GM18508 (cell line): ENCODE measurements around the gene FABP7.
"Not testable (repeated sequence)": the region's sequence is repeated elsewhere in the genome, so short reads cannot be mapped to it uniquely, and the experiment has no call there.

Experiments used
- ATAC-seq: cut with Tn5 transposase; IDR thresholded peaks from one replicate; pipeline ENCODE4 v1.9.1; 2021; ENCODE audit warnings: moderate number of reproducible peaks; ENCODE audit not compliant: insufficient read depth, unreplicated experiment

FABP7 gene

DNA sequence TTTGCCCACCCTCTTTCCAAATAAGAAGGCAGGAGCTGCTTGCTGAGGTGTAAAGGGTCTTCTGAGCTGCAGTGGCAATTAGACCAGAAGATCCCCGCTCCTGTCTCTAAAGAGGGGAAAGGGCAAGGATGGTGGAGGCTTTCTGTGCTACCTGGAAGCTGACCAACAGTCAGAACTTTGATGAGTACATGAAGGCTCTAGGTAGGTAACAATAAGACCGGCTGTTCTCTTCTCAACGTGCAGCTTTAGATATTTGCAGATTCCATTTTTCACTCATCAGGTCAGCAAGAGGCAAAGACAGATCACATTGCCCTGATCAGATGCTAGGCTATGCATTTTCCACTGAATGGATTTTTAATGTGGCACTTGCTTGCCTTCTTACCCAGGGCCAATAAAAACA, at the start of gene FABP7:
TSS of gene FABP7 (plus strand) at position 50 of the 400 bp plus-strand sequence. CDS start at position 129, 79 bp downstream.
- no peak for ATAC-seq

DNA sequence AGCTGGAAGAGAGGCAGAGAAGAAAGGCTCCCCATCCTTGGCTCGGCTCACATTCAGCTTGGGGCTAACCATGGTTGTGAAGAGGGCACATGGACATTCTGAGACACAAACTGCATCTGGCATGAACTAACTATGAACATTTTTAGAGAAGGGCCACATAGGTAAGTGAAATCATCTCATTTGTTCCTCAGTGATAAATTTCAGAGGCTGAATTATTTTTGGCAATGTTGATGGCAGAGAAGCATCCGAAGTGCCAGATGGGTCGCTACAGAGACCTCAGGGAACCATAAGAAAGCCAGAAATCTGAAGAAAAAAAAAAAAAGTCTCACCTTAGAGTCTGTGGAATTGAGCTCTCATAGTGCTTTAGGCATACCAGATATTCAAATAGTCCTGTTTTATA, 49.2 kb upstream of the FABP7 start:
- ATAC-seq: no peak

DNA sequence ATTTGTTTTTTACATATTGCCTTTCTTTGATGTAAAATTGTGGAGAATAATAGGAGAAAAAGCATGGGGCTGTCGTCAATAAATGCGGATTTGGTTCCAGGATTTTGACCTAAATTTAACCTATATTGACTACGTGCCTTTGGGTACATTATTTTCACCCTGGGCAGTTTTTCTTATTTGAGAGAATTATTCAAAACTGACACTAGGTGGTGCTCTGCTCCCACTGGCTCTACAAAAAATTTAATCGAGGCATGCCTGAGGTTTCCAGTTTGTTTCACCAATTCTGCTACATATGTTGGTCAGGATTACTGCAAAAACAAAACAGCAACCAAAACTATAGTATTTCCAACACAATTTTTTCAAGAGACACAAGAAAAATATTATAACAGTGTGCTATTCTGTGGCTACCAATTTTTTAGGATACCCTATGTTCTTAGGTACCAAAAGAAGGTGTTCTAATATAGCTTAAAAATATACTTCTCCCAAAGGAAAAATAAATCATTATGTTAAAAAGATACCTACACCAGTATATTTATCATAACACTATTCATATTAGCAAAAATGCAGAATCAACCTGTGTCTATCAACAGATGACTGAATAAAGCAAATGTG, 48.6 kb upstream of the FABP7 start:
- ATAC-seq: peak; percentile 41

DNA sequence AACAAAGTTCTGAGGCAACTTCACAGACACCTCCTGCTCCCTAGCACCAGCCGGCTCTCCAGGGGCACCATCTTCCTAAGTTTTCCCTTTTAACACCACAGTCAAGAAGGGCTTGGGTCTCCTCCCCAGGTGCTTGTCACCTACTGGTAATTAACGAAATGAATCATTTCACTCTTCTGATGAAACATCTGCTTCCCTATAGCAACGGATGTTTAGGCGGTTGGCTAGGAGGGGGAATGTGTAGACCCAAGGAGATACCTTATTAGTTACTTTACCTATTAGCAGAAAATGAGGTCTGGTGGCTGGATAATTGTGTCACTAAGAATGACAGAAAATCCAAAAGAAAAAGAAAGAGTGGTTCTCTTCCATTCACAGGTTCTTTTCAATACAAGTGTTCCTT, 46.3 kb upstream of the FABP7 start:
- ATAC-seq: no peak

DNA sequence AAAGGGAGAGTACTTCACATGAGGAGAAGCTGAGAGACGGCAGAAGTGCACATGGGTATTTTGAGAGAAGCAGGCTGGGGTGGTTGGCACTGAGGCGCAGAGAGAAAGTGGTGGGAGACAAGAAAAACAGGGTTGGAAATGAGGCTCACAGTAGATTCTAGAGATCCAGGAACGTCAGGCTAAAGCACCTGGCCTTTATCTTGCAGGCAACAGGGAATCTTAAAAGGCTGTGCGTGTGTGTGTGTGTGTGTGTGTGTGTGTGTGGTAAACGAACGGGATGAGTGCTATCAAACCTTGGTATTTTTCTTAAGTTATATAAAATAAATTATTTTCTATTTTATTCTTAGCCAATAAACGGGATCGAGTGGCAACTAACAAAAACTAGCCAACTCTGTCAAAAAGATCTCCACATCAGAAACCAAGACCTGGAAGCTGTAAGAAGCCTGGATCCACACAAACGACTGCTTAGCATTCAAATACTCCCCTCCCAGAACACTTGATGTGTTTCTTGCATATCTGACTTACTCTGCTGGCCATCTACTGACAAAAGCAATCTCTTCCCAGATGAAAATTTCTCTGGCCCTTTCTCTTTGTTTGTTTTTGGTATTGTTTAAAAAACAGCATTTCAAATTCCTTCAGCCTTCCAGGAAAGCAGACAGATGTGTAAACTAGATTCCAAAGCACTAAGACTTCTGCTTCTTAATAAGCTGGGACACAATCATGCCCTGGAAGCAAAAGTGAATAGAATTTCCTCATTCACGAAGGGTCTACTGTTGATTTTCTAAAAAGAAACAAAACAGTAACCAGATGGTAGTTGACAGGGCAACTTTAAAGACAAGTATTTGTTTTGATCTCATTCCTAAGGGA, 44.8 kb upstream of the FABP7 start:
- ATAC-seq: no peak

DNA sequence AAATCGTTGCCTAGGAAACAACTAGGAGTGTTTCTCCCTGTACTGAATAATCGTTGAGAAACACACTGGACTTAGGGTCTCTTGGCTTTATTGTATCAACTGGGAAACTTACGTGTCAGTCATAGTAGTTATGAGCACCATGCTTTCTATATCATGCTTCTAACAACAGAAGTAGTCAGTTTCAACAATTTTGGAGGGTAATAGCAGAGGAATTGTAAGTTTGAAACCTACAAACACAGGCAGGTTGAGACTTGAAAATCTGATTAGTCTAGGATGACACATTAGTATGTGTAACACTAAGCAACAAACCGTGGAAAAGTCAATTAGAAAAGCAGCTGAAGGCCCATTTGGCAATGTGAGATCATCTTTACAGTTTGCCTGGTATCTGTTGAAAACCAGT, 43.9 kb upstream of the FABP7 start:
- ATAC-seq: no peak

DNA sequence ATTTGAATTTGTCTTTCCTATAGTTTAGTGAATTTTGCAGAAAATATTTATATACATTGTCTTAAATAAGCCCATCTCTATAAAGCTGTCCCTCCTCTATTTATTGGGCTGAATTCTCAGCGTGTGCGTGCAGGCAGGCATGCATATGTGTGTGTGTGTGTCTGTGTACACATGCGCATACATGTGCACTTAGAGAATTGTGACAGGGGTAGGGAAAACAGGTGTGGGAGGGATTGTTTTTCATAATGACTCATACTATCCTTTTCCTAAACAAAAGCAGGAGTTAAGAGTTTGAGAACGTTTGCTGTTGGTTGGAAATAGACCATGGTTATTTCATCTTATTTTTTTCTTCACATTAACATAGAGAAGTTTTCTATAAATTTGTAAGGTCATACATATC, 43.4 kb upstream of the FABP7 start:
- ATAC-seq: no peak

DNA sequence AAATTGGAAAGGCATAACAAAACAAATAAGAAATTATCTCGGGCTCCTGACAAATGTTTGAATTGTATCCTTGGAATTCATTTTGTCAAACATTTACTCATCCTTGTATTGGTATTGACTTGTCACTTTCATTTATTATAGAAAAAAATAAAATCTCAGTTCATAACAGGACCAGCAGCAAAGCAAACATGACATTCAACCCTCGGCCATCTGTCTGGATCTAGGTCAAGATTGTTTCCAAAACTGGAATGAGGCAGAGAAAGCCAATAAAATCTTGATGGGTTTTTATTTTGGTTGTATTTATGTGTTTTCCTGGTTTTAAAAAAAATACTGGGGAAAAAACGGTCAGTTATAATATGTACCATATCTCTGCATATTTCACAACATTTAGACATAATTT, 42.9 kb upstream of the FABP7 start:
- ATAC-seq: no peak

DNA sequence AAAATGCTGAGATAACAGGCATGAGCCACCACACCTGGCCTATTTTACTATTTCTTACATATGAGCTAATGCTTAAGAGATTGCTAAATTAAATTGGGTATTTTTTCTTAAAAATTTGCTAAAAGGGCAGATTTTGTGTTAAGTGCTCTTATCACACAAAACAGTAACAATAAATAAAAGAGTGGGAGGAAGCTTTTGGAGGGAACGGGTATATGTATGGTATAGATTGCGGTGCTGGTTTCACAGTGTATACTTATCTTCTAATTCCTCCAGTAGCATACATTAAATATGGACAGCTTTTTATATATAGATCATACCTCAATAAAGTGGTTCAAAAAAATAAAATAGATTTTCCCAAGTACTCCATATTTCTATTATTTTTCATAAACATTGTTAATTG, 39.4 kb upstream of the FABP7 start:
- no peak for ATAC-seq

DNA sequence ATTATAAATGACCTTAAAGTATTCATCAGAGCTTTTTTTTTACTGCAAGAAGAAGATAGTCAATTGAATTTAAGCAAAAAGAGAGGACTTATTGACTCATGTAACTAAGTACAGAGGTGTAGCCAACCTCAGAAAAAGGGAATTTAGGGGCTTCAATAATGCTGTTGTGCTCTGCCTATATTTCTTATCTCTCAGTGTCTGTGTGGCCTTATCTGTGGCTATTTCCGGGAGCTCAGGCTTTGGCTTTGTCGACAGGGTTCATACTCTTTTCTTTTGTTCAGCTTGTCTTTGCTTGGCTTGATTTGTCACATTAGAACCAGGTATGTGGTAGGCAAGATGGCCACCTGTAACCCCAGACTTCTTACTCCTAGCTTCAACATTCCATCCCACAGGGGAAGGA, 38.6 kb upstream of the FABP7 start:
- ATAC-seq: no peak

DNA sequence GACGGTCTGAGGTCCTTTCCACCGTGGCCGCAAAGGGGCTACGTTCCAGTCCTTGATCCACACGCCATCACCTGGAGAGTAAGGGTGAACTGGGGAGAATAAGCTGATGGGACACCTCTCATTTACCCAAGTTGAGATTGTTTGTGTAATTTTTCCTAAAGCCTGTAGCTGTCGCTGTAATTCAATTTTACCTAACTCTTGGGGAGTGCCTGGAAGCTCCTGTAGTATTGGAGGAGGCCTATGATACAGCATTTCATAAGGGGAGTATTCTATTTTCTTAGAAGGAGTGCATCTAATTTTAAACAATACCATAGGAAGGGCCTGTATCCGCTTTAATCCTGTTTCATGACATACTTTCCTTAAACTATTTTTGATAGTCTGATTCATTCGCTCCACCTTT, 35.3 kb upstream of the FABP7 start:
- ATAC-seq: not testable (repeated sequence)

DNA sequence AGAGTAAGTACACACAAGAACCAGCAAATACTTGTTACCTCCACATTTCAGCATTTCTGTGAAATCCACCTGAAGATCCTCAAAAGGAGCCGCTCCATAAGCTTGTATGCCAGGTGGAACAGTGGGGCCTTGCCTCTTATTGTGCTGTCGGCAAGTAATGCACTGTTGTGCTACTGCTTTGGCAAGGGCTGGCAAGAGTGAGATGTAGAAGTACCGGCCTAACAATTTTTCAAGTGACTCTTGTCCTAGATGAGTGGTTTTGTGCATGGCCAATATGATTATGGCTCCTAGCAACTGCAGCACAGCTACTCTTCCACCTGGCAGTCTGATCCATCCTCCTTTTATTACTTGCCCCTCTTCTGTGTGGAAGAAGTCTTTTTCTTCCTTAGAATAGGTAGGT, 34.7 kb upstream of the FABP7 start:
- ATAC-seq: not testable (repeated sequence)

DNA sequence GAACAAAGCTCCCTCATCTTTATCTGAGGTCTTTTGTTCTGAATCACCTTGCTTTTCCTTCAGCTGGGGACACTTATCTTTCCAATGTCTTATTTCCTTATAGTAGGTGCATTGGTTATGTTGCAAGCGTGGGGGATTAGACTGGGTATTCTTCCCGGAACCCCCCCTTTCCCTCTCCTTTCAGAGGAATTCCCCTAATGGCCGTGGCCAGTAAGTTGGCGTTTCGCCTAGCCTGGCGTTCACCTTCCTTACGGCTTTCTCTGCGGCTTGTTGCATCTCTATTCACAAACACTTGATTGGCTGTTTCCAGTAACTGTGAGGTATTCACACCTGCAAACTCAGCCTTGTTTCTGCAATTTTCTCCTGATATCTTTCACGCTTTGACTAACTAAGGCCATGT, 32.8 kb upstream of the FABP7 start:
- ATAC-seq: no peak

DNA sequence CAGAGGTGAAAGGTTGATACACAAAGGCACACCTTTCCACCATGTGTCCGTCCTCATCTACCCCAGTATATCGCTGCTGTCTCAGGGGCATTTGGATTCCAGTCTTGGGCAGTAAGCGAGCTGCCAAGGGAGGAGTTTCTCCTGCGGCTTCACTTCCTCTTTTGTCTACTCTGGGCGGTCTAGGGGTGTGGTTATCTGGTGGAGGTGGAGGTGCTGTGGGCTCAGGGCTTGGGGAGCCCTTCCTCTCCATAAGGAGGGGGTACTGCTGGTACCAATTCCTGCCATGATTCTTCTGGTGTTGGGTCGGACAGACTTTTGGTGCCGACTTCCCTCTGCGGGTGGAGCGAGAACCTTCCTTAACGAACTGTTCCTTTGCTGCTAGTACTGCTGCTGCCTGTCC, 31.9 kb upstream of the FABP7 start:
- no peak for ATAC-seq

DNA sequence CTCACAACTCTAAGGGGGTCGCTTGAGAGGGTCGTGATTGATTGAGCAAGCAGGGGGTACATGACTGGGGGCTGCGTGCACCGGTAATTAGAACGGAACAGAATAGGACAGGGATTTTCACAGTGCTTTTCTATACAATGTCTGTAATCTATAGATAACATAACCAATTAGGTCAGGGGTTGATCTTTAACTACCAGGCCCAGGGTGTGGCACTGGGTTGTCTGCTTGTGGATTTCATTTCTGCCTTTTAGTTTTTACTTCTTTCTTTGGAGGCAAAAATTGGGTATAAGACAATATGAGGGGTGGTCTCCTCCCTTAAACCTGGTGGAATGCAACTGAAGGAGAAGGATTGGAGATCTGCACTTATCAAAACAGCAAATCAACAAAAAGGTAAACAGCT, 30.6 kb upstream of the FABP7 start:
- not testable (repeated sequence) for ATAC-seq

DNA sequence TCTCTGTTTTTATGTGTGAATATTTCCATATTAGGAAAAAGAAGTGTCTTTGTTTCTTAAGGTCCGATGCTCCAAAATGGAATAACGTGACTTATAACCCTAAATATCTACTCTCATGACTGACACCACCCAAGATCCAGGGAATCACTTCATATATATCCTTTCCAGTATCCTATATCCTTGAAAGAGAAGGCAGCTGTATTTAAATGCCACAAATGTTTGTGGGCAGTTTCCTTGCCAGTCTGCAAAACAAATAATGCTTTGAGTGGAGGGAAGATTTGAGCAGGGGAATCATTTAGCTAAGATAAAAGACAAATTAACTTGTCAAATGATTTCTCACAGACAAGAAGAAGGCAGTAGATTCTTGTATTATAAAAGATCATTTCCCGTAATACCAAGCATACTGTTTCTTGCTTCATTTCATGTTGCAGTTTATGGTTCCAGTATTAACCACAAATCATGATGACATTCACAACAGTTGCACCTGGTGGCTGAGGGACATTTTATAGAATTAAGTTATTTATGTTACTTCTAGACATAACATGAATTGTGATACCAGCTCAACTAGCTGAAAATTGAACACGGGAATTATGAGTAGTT, 30.0 kb upstream of the FABP7 start:
- no peak for ATAC-seq

DNA sequence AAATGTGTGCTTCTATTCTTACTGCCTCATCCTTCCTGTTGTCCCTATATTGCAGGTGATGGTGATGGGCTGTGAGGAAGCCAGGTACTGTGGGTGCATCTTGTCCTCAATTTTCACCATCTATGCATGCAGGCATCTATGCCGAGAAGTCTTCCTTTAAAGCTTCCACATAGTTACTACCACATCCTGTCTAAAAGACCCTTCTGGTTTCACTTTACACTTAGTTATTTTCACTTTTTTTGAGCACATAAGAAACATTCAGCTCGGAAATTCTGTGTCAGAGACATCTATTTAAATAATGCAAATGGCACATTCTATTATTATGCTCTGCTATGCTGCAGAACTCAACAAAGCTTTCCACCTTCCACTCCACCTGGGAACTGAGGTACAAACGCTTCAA, 28.2 kb upstream of the FABP7 start:
- peak; percentile 89 for ATAC-seq

DNA sequence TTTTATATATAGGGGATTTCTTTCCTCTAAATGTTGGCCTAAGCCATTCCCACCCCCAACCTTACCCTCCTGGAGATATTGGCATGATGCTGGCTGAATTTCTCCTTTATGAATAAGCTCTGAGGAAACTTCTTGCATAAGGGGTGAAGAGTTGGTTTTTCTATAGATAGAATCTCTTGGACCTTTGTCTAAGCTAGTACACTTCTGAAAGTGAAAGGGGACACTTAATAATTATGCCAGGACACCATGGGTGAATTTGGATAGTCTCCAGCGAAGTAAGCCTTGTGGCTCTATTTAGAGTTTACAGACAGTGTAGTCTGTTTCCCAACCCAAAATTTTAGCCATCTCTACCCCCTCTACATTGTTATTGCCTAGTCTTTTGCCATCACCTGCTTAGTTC, 27.1 kb upstream of the FABP7 start:
- ATAC-seq: no peak

DNA sequence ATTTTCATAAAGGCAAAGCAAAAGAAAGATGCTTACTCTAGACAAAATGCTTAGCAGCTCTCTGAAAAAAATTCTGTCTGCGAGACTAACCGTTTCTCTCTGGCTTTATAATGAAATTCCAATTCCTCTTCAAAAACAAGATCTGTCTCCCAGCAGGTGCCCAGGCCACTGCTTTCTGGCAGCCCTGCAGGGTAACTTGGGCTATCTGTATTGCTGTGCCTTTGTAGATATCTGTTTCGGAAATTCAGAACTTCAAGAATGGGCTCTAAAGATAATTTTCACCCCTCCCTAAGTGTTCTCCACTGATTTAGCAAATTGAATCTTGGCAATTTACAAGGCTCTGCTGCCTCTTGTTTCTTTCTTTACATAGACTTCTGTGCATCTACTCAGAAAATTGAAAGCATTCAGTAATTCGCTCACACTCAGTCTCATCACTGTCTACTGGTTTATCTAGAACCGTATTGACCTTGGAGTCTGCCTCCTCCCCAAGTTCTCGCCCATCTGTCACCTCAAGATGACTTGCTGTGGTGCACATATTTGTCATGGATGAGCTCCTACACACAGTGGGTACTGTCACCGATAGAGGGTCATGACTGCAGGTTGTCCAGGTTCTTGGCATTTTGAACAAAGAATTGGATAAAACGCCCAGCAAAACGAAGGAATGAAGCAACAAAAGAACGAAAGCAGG, 26.4 kb upstream of the FABP7 start:
- no peak for ATAC-seq

DNA sequence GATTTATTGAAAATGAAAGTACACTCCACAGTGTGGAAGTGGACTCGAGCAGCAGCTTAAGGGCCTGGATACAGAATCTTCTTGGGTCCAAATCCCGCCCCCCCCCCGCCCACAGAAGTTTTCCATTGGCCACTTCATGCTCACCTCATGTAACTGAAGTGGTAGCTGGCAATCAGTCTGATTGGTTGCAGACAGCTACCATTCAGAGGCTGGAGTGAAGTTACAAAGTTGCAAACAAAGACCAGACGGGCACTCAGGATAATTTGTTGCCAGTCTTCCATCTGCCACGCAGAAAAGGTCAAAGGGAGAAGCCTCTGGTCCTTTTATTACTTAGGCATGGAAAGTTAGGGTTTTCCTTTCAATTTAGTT, 25.8 kb upstream of the FABP7 start:
- ATAC-seq: no peak

DNA sequence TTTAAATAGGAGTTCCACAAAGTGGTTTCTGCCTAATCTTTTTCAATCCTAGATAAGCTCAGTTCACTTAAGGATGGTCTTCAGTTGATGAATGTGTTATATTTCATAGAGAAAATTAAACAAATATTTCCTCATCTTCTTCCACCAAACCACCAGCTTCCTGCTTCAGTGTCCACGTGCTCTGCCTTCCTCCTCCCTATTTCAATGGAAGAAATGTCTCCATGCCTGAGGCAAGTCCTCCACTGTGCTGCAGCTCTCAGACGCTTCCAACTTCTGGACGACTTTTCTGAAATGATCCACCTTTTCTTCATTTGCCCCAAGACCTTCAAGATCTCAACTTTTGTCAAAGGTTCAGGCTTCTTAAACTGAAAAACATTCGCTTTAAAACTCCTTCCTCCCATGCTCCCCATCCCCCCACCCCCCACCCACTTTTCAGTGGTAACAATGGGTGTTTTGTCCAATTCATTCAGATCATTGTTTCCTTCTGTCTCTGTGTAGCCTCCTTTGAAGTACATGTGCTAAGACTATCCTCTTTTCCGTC, 25.3 kb upstream of the FABP7 start:
- ATAC-seq: no peak
